ENCODE data around the gene GRID1.

Gene GRID1

GRCh38 chr10:86316274-86316835, 50.2 kb downstream of the GRID1 start:
- TF ChIP-seq CTCF (IDR thresholded peaks at IDR 0.05; ENCODE audit: low read depth, low read length), result no peak

GRCh38 chr10:86315549-86315942, 51.0 kb downstream of the GRID1 start:
- DNase-seq (ENCODE audit: low read depth in 2 of 2), result no peak
- no peak for TF ChIP-seq CTCF (IDR thresholded peaks at IDR 0.05; ENCODE audit: low read depth, low read length)
- no peak overlapping the region for H3K4me3 ChIP-seq (replicated peaks in 1 of 2; ENCODE audit: low read depth in 2 of 2, low read length in 2 of 2)

More at GRCh38 chr10:86316274-86316835, 50.2 kb downstream of the GRID1 start:
- no peak for DNase-seq (ENCODE audit: low read depth in 2 of 2)
- no peak overlapping the region for H3K4me3 ChIP-seq (replicated peaks in 1 of 2; ENCODE audit: low read depth in 2 of 2, low read length in 2 of 2)

GRCh38 chr10:86314616-86315548, 51.7 kb downstream of the GRID1 start:
- no peak for DNase-seq (ENCODE audit: low read depth in 2 of 2)
- no peak overlapping the region for H3K4me3 ChIP-seq (replicated peaks in 1 of 2; ENCODE audit: low read depth in 2 of 2, low read length in 2 of 2)
- no peak for TF ChIP-seq CTCF (IDR thresholded peaks at IDR 0.05; ENCODE audit: low read depth, low read length)

GRCh38 chr10:86313621-86314041, 53.0 kb downstream of the GRID1 start:
- no peak for DNase-seq (ENCODE audit: low read depth in 2 of 2)
- TF ChIP-seq CTCF (IDR thresholded peaks at IDR 0.05; ENCODE audit: low read depth, low read length), result no peak

GRCh38 chr10:86312701-86313270, 53.8 kb downstream of the GRID1 start:
- no peak for TF ChIP-seq CTCF (IDR thresholded peaks at IDR 0.05; ENCODE audit: low read depth, low read length)
- H3K4me3 ChIP-seq (replicated peaks in 1 of 2; ENCODE audit: low read depth in 2 of 2, low read length in 2 of 2), result no peak overlapping the region
- DNase-seq (ENCODE audit: low read depth in 2 of 2), result no peak

More at GRCh38 chr10:86313621-86314041, 53.0 kb downstream of the GRID1 start:
- H3K4me3 ChIP-seq (replicated peaks in 1 of 2; ENCODE audit: low read depth in 2 of 2, low read length in 2 of 2), result no peak overlapping the region

- no peak for DNase-seq (ENCODE audit: low read depth in 2 of 2)
- H3K4me3 ChIP-seq (replicated peaks in 1 of 2; ENCODE audit: low read depth in 2 of 2, low read length in 2 of 2), result no peak overlapping the region
- TF ChIP-seq CTCF (IDR thresholded peaks at IDR 0.05; ENCODE audit: low read depth, low read length), result no peak
These were observed 54.7 kb downstream of the GRID1 start for GRCh38 chr10:86311906-86312305.
